GM10266 (cell line): ENCODE results near the gene GABBR2.
"Not testable (repeated sequence)": the region's sequence is repeated elsewhere in the genome, so short reads cannot be mapped to it uniquely, and the experiment has no call there.

ENCODE experiments used
- DNase-seq: peaks from one replicate; pipeline ENCODE4 v3.0.0; 2012; ENCODE audit errors: extremely low spot score
- TF ChIP-seq, protein P1 (sequence below): IDR thresholded peaks from 2 replicates; pipeline ENCODE4 v1.5.1; 2012; ENCODE audit warnings: mild to moderate bottlenecking, low read depth; ENCODE audit not compliant: control insufficient read depth, insufficient read depth; ENCODE audit errors: missing control alignments

Gene GABBR2

DNA sequence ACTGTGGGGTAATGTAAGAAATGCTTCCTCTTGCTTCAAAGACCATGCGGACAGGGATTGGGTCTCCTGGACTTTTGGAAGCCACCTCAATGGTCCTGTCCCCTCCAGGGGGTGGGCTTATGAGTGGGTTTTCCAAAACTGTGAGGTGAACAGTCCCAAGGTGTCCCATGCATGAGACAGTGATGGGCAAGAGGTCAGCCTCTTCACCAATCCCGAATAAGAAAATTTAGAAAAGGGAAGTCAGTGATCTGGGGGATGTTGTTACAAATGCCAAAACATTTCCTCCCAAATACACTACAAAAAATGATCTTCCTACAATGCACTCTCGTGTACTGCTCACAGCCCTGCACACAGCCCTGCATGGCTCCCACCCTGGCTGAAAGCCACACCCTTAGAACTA lies 237.6 kb downstream of the GABBR2 start:
- DNase-seq: no peak
- TF ChIP-seq, protein P1, sequence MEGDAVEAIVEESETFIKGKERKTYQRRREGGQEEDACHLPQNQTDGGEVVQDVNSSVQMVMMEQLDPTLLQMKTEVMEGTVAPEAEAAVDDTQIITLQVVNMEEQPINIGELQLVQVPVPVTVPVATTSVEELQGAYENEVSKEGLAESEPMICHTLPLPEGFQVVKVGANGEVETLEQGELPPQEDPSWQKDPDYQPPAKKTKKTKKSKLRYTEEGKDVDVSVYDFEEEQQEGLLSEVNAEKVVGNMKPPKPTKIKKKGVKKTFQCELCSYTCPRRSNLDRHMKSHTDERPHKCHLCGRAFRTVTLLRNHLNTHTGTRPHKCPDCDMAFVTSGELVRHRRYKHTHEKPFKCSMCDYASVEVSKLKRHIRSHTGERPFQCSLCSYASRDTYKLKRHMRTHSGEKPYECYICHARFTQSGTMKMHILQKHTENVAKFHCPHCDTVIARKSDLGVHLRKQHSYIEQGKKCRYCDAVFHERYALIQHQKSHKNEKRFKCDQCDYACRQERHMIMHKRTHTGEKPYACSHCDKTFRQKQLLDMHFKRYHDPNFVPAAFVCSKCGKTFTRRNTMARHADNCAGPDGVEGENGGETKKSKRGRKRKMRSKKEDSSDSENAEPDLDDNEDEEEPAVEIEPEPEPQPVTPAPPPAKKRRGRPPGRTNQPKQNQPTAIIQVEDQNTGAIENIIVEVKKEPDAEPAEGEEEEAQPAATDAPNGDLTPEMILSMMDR: no peak

DNA sequence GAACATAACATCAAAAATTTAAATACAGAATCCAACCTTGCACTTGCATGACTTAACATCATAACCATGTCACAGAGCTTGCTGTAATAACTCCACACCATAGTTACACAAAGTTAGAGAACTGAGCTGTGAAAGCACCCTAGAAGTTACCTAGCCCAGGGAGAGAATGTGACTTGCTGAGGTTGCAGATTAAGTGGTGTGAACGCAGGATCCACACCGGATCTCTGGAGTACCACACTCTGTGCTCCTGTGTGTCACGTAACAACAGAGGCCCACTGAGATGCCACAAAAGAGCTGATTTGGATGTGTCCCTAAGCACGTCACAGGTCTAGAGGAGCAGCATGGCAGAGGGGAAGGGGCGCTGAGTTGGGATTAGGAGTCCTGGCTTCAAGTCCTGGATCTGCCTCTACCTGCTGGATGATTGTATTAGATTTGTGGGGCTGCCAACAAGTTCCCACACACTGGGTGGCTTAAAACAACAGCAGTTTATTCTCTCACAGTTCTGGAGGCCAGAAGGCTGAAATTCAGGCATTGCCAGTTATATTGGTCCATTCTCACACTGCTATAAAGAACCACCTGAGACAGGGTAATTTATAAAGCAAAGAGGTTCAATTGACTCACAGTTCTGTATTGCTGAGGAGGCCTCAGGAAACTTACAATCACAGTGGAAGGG lies 240.0 kb downstream of the GABBR2 start:
- TF ChIP-seq, protein P1: no peak
- no peak for DNase-seq

DNA sequence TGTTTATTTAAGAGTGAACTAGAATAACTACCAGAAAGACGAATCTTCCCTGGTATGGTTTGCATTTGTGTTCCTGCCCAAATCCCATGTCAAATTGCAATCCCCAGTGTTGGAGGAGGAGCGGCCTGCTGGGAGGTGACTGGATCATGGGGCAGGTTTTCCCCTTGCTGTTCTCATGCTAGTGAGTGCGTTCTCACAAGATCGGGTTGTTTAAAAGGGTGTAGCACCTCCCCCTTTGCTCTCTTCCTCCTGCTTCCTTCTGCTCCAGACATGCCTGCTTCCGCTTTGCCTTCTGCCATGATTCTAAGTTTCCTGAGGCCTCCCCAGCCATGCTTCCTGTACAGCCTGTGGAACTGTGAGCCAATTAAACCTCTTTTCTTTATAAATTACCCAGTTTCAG lies 242.9 kb downstream of the GABBR2 start:
- TF ChIP-seq, protein P1: no peak
- no peak for DNase-seq

DNA sequence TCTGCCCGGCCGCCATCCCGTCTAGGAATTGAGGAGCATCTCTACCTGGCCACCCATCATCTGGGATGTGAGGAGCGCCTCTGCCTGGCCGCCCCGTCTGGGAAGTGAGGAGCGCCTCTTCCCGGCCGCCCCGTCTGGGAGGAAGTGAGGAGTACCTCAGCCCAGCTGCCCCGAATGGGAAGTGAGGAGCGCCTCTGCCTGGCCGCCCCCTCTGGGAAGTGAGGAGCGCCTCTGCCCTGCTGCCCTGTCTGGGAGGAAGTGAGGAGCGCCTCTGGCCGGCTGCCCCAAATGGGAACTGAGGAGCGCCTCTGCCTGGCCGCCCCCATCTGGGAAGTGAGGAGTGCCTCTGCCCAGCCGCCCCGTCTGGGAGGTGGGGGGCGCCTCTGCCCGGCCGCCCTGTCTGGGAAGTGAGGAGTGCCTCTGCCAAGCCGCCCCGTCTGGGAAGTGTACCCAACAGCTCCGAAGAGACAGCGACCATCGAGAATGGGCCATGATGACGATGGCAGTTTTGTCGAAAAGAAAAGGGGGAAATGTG lies 244.5 kb downstream of the GABBR2 start:
- not testable (repeated sequence) for DNase-seq

- TF ChIP-seq, protein P1: no peak
- no peak for DNase-seq
Observed at GRCh38 chr9:98462310-98462709, 246.4 kb downstream of the GABBR2 start.

- DNase-seq: no peak
- TF ChIP-seq, protein P1: no peak
Observed at GRCh38 chr9:98460704-98461103, 248.0 kb downstream of the GABBR2 start.

DNA sequence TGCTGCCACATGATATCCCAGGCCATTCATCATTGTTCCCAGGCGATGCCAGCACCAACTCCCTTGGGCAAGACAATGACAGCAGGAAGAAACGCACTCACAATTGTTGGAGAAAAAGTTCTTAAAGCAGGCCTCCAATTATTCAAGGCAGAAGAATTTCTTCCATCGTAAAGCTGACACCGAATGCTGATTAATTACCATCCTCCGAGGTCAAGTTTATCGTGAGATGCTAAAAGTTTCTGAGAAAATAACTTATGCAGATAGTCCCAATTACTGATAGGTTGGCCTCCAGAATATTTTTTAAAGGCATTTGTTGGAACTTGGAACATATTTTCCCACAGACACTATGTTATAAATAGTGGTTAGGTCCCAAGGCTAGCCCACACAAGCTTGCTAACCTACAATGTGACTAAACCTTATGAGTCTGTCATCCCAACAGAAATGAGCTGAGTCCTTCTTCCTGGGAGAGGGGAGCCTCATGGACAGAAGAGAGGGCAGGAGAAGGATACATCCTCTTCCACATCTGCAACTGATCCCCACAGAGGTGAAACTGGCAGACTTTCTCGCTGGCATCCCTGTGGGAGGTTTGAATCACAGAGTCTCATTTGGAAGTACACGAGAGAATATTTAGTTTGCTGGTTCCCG lies 250.9 kb downstream of the GABBR2 start:
- no peak for DNase-seq
- TF ChIP-seq, protein P1: no peak
